IPS-15b (cell line): ENCODE measurements around the gene ATP2C2.

Experiments used
- H3K27me3 ChIP-seq: one replicate; pipeline ENCODE4 v1.6.1; 2013; ENCODE audit warnings: low read length; ENCODE audit not compliant: control insufficient read depth, insufficient read depth
- H3K36me3 ChIP-seq: one replicate; pipeline ENCODE4 v1.6.1; 2013; ENCODE audit warnings: low read length; ENCODE audit not compliant: control insufficient read depth, insufficient read depth
- H3K4me1 ChIP-seq: one replicate; pipeline ENCODE4 v1.6.1; 2013; ENCODE audit warnings: mild to moderate bottlenecking, low read length; ENCODE audit not compliant: control insufficient read depth, insufficient read depth
- H3K4me3 ChIP-seq: one replicate; pipeline ENCODE4 v1.5.1; 2013; ENCODE audit warnings: low read depth, low read length
- H3K9ac ChIP-seq: one replicate; pipeline ENCODE4 v1.6.1; 2013; ENCODE audit warnings: low read depth, mild to moderate bottlenecking, low read length
- H3K9me3 ChIP-seq: one replicate; pipeline ENCODE4 v1.6.1; 2013; ENCODE audit warnings: mild to moderate bottlenecking, low read length; ENCODE audit not compliant: control insufficient read depth, insufficient read depth

ATP2C2 gene

DNA sequence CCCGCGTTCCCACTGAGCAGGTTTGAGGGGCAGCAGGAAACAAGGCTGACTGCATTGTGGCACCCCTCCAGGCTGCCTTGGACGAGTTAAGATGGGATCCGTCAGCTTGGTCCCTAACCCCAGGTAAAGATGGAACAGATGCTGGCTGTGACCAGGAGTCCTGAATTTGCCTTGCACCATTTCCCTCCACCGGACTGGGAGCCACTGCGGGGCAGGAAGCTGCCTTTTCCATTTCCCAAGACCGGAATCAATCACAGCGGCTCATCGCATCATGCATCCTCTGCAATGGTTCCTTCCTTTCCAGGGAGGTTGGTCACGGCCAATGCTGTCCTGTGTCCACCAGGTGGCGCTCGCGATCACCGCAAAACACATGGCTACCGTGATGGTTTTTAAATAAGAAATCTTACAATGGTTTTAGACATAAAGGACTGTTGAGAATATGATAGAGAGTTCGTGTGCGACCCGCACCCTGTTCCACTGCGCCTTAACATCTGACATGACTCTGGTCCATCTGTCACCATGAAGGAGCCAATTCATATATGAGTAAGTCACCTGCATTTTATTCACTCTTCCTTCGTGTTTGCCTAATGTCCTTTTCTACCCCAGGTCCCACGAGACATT is 143.0 kb downstream of the ATP2C2 start:
- no peaks in the 10 kb centered on the region for H3K9me3 ChIP-seq
- H3K27me3 ChIP-seq: no peaks in the 10 kb centered on the region
- peaks cover 2% of the 10 kb centered on the region for H3K4me1 ChIP-seq
- no peaks in the 10 kb centered on the region for H3K36me3 ChIP-seq
- no peak overlapping the region for H3K4me3 ChIP-seq
- H3K9ac ChIP-seq: no peak overlapping the region

DNA sequence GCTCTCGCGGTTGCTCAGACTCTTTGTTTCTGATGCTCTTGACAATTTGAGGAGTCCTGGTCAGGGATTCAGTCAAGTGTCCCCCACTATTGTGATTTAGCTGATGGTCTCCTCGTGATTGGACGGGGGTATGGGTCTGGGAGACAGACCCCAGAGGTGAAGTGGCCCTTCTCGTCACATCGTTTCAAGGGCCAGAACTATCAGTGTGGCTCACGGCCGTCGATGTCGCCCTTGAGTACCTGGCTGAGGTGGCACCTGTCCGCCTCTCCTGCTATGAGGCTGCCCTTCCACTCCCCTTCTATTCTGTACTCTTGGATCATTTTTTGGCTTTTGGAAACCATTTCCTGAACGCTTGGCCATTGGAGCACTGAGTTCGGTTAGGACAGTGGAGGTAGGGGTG is 143.5 kb downstream of the ATP2C2 start:
- H3K4me3 ChIP-seq: no peak overlapping the region
- peaks cover 2% of the 10 kb centered on the region for H3K4me1 ChIP-seq
- no peaks in the 10 kb centered on the region for H3K36me3 ChIP-seq
- H3K27me3 ChIP-seq: no peaks in the 10 kb centered on the region
- no peak overlapping the region for H3K9ac ChIP-seq
- H3K9me3 ChIP-seq: no peaks in the 10 kb centered on the region

DNA sequence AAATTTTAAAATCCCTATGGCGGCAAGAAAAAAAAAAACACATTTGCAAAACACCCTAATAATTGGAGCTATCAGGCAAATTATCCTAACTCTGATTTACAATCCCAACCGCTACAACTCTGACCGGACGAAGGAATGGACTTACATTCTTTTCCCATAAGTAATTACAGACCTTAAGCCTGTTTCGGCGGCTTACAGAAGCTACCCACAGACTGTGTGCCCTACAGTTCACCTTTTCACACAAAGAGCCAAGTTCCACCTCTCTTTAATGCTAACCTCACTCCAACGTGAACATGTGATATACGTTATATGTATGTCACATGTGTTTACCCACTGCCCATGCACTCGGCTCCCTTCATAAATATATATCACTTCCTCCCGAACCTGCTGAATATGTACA is 144.8 kb downstream of the ATP2C2 start:
- Histone ChIP-seq H3K9me3 (no peaks in the 10 kb centered on the region), H3K27me3 (no peaks in the 10 kb centered on the region), H3K9ac (no peak overlapping the region), H3K4me1 (peaks cover 2% of the 10 kb centered on the region), H3K4me3 (no peak overlapping the region), H3K36me3 (no peaks in the 10 kb centered on the region)

DNA sequence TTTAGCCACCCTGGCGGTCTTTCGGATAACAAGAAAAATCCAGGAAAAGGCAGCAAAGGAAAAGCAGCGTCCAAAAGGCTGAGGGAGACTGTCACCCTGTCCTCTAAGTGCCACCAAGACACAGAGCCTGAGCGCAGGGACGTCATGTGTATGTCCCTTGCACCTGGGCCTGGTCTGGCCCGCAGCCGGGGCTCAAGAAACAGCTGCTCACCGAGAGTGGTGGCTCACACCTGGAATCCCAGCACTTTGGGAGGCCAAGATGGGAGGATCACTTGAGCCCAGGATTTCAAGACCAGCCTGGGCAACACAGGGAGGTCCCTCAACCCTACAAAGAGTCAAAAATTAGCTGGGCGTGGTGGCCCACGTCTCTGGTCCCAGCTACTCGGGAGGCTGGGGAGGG is 145.3 kb downstream of the ATP2C2 start:
- Histone ChIP-seq H3K36me3 (no peaks in the 10 kb centered on the region), H3K4me1 (peaks cover 2% of the 10 kb centered on the region), H3K4me3 (no peak overlapping the region), H3K9ac (no peak overlapping the region), H3K27me3 (no peaks in the 10 kb centered on the region), H3K9me3 (no peaks in the 10 kb centered on the region)
